Loucy (cell line): ENCODE results near the gene EN2.

ENCODE experiments used
- H2AFZ ChIP-seq: fragments of 200-600 bp; sonication (generic); 2 replicates; pipeline ENCODE4 v1.6.0; 2016; ENCODE audit warnings: antibody characterized with exemption, mild to moderate bottlenecking, low read length, moderate library complexity
- H3F3A ChIP-seq: fragments of 200-600 bp; 2 replicates; pipeline ENCODE4 v1.6.0; 2016; ENCODE audit warnings: antibody characterized with exemption, low read depth, mild to moderate bottlenecking
- H3K27me3 ChIP-seq: fragments of 200-600 bp; sonication (generic); 2 replicates; pipeline ENCODE4 v1.6.1; 2014; ENCODE audit warnings: low read length, mild to moderate bottlenecking; ENCODE audit not compliant: insufficient read depth, poor library complexity, severe bottlenecking
- H3K36me3 ChIP-seq: fragments of 200-600 bp; sonication (generic); 2 replicates; pipeline ENCODE4 v1.6.1; 2016; ENCODE audit warnings: low read length; ENCODE audit not compliant: insufficient read depth
- H3K4me1 ChIP-seq: fragments of 200-600 bp; sonication (generic); 2 replicates; pipeline ENCODE4 v1.5.1; 2014; ENCODE audit warnings: low read length, mild to moderate bottlenecking; ENCODE audit not compliant: insufficient read depth, poor library complexity, severe bottlenecking
- H3K4me2 ChIP-seq: fragments of 200-600 bp; sonication (generic); 2 replicates; pipeline ENCODE4 v1.6.0; 2014; ENCODE audit warnings: antibody characterized with exemption, low read length, low read depth, mild to moderate bottlenecking; ENCODE audit not compliant: poor library complexity, severe bottlenecking
- H3K4me3 ChIP-seq: fragments of 200-600 bp; sonication (generic); 2 replicates; pipeline ENCODE4 v1.5.1; 2014; ENCODE audit warnings: low read length, mild to moderate bottlenecking, mixed read lengths; ENCODE audit not compliant: poor library complexity, severe bottlenecking
- H3K79me2 ChIP-seq: fragments of 200-600 bp; sonication (generic); 2 replicates; pipeline ENCODE4 v1.6.1; 2014; ENCODE audit warnings: low read length; ENCODE audit not compliant: insufficient read depth
- H3K9ac ChIP-seq: fragments of 200-600 bp; sonication (generic); 2 replicates; pipeline ENCODE4 v1.6.0; 2014; ENCODE audit warnings: mild to moderate bottlenecking, low read depth, low read length, moderate library complexity; ENCODE audit not compliant: poor library complexity, severe bottlenecking
- H3K9me2 ChIP-seq: fragments of 200-600 bp; sonication (generic); replicated peaks from 2 replicates; pipeline ENCODE4 v1.6.1; 2016; ENCODE audit warnings: low read depth, low read length, mixed read lengths
- H3K9me3 ChIP-seq: fragments of 200-600 bp; sonication (generic); 2 replicates; pipeline ENCODE4 v1.6.1; 2014; ENCODE audit warnings: mild to moderate bottlenecking, antibody characterized with exemption, low read length, low read depth; ENCODE audit not compliant: insufficient read depth
- H4K20me1 ChIP-seq: fragments of 200-600 bp; sonication (generic); 2 replicates; pipeline ENCODE4 v1.6.0; 2014; ENCODE audit warnings: antibody characterized with exemption, low read length, mild to moderate bottlenecking; ENCODE audit not compliant: insufficient read depth, poor library complexity, severe bottlenecking
- EZH2phosphoT487 ChIP-seq: fragments of 200-600 bp; IDR thresholded peaks from 2 replicates; pipeline ENCODE4 v1.6.1; 2018; ENCODE audit warnings: antibody characterized with exemption, mild to moderate bottlenecking, moderate library complexity, borderline replicate concordance
- TF ChIP-seq, protein P1 (sequence below): fragments of 200-600 bp; sonication (generic); conservative IDR thresholded peaks from 2 replicates; pipeline ENCODE4 v1.5.1; 2014; ENCODE audit warnings: mild to moderate bottlenecking, antibody characterized with exemption, low read length

EN2 gene

DNA sequence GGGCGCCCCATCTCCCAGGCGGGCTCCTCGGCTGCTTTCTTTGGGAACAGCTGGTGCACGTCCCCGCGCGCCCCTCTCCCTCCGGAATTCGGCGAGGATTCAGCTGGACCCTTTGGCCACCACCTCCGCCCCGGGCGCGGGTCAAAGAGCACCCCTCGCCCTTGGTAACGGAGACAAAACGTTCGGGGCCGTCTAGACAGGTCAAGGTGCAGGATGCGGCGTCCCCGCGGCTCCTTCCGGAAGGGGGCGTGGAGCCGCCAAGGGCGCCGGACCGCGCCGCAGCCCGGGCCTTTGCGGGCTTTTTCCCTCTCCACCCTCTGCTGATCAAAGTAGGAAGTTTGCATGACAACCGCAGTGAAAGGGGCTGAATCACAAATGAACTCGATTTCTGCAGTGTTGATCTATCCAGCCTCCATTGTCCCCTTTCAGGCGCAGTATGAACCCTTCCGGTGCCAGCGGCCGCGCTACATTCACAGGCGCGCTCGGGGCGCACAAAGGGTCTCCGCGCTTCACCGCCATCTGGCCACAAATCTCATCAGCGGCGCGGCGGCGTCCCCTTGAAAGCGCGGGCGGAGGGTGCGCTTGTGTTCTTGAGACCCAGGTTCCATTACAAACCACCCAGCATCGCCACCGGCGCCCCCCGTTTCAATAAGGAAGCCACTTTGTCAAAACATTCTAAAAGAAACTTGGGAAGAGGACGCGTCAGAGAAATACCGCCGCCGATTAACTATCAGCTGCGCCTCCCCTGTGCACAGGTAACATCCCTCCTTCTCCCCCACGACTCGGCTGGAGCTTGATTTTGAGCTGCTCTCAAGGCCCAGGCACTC, 52.0 kb downstream of the EN2 start:
- Histone ChIP-seq H3K36me3 (no peaks in the 10 kb centered on the region), H3K4me3 (no peak overlapping the region), H3K4me1 (no peaks in the 10 kb centered on the region), H3K9me2 (no peaks in the 10 kb centered on the region), H4K20me1 (no peaks in the 10 kb centered on the region), H3K4me2 (no peak overlapping the region), H3K27me3 (peaks cover 30% of the 10 kb centered on the region), H2AFZ (no peak overlapping the region), H3K9me3 (no peaks in the 10 kb centered on the region), H3F3A (no peaks in the 10 kb centered on the region), H3K9ac (no peak overlapping the region), H3K79me2 (no peaks in the 10 kb centered on the region)
- no peak for TF ChIP-seq EZH2phosphoT487
- TF ChIP-seq, protein P1, sequence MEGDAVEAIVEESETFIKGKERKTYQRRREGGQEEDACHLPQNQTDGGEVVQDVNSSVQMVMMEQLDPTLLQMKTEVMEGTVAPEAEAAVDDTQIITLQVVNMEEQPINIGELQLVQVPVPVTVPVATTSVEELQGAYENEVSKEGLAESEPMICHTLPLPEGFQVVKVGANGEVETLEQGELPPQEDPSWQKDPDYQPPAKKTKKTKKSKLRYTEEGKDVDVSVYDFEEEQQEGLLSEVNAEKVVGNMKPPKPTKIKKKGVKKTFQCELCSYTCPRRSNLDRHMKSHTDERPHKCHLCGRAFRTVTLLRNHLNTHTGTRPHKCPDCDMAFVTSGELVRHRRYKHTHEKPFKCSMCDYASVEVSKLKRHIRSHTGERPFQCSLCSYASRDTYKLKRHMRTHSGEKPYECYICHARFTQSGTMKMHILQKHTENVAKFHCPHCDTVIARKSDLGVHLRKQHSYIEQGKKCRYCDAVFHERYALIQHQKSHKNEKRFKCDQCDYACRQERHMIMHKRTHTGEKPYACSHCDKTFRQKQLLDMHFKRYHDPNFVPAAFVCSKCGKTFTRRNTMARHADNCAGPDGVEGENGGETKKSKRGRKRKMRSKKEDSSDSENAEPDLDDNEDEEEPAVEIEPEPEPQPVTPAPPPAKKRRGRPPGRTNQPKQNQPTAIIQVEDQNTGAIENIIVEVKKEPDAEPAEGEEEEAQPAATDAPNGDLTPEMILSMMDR, result no peak

DNA sequence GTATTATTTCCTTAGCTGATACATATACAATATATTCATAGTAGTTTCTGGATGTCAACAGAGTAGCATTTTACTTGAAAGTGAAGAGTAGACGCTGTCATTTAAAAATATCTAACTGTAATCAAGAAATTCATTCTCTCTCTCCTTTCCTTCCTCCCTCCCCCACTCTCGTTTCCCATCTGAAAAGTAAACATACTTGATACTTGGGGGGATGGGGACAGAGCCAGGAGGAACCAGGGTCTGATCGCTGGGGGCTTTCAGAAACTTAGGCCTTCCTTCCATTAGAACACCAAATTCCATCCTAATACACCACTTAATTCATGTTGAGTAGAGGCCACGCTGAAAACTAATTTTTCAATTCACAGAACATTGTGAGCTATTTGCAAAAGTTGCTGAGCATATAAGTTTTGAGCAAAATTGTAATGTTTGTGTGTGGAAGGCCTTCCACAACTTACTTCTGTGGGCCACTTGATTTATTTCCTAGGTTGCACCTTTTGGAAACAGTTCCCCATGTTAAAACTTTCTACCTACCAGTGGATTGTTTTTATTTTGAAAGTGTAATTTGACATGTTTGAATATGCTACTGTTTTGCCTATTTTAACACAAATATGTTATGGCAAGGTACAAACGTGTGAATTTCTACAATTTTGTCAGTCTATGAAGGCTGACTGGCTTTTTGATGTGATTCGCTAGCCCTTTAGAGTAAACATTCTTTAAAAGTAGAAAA, 53.2 kb downstream of the EN2 start:
- TF ChIP-seq EZH2phosphoT487, result no peak
- TF ChIP-seq, protein P1, result no peak
- no peaks in the 10 kb centered on the region for H3F3A ChIP-seq
- no peak overlapping the region for H2AFZ ChIP-seq
- H3K4me1 ChIP-seq, result no peaks in the 10 kb centered on the region
- H3K27me3 ChIP-seq, result peaks cover 24% of the 10 kb centered on the region
- no peaks in the 10 kb centered on the region for H3K9me2 ChIP-seq
- H3K4me2 ChIP-seq, result no peak overlapping the region
- no peaks in the 10 kb centered on the region for H3K9me3 ChIP-seq
- H4K20me1 ChIP-seq, result no peaks in the 10 kb centered on the region
- H3K4me3 ChIP-seq, result no peak overlapping the region
- H3K9ac ChIP-seq, result no peak overlapping the region
- H3K79me2 ChIP-seq, result no peaks in the 10 kb centered on the region
- no peaks in the 10 kb centered on the region for H3K36me3 ChIP-seq

DNA sequence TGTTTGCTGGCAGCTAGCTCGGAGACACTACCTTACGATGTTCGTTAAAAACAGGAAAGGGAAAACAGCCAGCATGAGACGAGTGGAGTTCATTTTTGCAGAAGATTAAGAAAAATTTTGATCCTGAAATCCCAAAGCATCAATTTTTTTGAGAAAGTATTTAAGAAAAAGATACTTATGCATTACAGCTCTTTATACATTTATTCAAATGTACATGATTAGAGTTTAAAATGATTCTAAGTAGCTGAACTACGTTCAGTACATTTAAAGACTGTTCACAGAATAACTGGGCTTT, 53.7 kb downstream of the EN2 start:
- H3K79me2 ChIP-seq, result no peaks in the 10 kb centered on the region
- H3K9ac ChIP-seq, result no peak overlapping the region
- H3K4me2 ChIP-seq, result no peak overlapping the region
- no peaks in the 10 kb centered on the region for H3K9me3 ChIP-seq
- H2AFZ ChIP-seq, result no peak overlapping the region
- no peaks in the 10 kb centered on the region for H3K4me1 ChIP-seq
- H3K9me2 ChIP-seq, result no peaks in the 10 kb centered on the region
- H3F3A ChIP-seq, result no peaks in the 10 kb centered on the region
- H3K4me3 ChIP-seq, result no peak overlapping the region
- no peaks in the 10 kb centered on the region for H4K20me1 ChIP-seq
- H3K27me3 ChIP-seq, result peaks cover 22% of the 10 kb centered on the region
- TF ChIP-seq EZH2phosphoT487, result no peak
- TF ChIP-seq, protein P1, result no peak
- H3K36me3 ChIP-seq, result no peaks in the 10 kb centered on the region
